Cardiac fibroblast (primary cell): ENCODE data around the gene MRTFB.

Experiments
- DNase-seq, 2 donors: peaks; one replicate each; pipeline versions ENCODE4 v3.0.0 to v3.0.0-alpha.2; 2010; ENCODE audit warnings: low read depth in 2 of 2
- H3K4me3 ChIP-seq, 2 donors: replicated peaks in 1 of 2; 1 replicate in 1 of 2; 2 replicates in 1 of 2; pipeline ENCODE4 v1.5.1; 2011; ENCODE audit warnings: low read depth in 2 of 2, low read length in 2 of 2, mild to moderate bottlenecking in 2 of 2, moderate library complexity in 1 of 2
- CTCF ChIP-seq: IDR thresholded peaks from one replicate; pipeline ENCODE4 v1.5.1; 2011; ENCODE audit warnings: low read depth, mild to moderate bottlenecking, low read length, inconsistent platforms

The MRTFB gene

GRCh38 chr16:14187517-14188338, 116.6 kb downstream of the MRTFB start:
- peak in 1 of 2 donors; percentile 52 for DNase-seq
- H3K4me3 ChIP-seq: peak overlapping the region in 1 of 2 donors; percentile 52

GRCh38 chr16:14193316-14193871, 122.3 kb downstream of the MRTFB start:
- no peak for DNase-seq
- TF ChIP-seq CTCF: no peak
- H3K4me3 ChIP-seq: no peak overlapping the region

More at GRCh38 chr16:14187517-14188338, 116.6 kb downstream of the MRTFB start:
- TF ChIP-seq CTCF: no peak

- no peak for TF ChIP-seq CTCF
- no peak for DNase-seq
- no peak overlapping the region for H3K4me3 ChIP-seq
Observed at GRCh38 chr16:14194721-14195120, 123.6 kb downstream of the MRTFB start.

- no peak for TF ChIP-seq CTCF
- H3K4me3 ChIP-seq: no peak overlapping the region
- peak; percentile 38 to 66 for DNase-seq
Observed at GRCh38 chr16:14196011-14196410, 124.9 kb downstream of the MRTFB start.

GRCh38 chr16:14196539-14196938, 125.4 kb downstream of the MRTFB start:
- peak in 1 of 2 donors; percentile 38 for DNase-seq
- no peak for TF ChIP-seq CTCF
- H3K4me3 ChIP-seq: no peak overlapping the region

GRCh38 chr16:14198012-14198411, 126.9 kb downstream of the MRTFB start:
- TF ChIP-seq CTCF: no peak

More at GRCh38 chr16:14198012-14198411, 126.9 kb downstream of the MRTFB start:
- no peak overlapping the region for H3K4me3 ChIP-seq
- no peak for DNase-seq
